T1000 (cell line): Measurements from ENCODE around the gene ZNF654.
"Not testable (repeated sequence)": the region's sequence is repeated elsewhere in the genome, so short reads cannot be mapped to it uniquely, and the experiment has no call there.

Experiments used
- DNase-seq: peaks from one replicate; lab custom pipeline; 2025; ENCODE audit warnings: mixed read lengths; lab: John Stamatoyannopoulos, UW

ZNF654 gene

DNA sequence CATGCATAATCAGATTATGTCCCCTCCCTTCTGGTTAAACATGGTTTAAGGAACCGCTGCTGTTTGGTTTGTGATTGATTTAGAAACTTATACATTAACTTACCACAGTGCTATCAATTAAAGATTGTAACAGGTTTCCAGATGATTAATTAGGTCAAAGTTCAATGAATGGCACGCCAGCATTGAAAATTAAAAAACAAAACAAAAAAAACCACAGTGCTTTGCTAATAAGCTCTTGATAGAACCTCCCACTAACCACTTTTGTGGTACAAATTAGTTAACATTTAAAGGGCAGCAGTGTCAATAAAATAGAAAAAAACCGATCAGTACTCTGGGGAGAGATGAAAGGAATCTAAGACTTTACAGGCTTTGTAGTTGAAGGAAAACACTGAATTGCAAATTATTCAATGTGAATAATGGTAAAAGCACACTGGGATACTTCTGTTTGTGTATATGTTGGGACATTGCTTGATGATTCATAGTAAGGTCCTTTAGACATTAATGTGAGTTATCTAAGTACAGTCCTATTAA is 83.1 kb downstream of the ZNF654 start:
- no peak for DNase-seq

DNA sequence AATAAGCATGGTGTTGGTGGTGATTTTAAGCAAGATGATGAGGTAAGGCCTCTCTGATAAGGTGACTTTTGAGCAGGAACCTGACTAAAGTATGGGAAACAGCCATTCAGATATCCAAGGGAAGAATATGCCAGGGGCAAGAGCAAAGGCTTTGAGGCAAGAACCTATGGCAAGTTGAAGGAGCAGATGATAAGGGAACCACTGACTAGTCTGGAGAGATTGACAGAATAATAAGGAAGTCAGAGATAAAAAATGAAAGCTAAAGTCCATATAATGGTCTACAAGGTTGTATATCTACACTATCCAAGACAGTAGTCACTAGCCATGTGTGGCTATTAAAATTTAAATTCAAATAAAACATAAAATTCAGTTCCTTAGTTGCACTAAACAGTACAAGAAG is 88.2 kb downstream of the ZNF654 start:
- DNase-seq: no peak

DNA sequence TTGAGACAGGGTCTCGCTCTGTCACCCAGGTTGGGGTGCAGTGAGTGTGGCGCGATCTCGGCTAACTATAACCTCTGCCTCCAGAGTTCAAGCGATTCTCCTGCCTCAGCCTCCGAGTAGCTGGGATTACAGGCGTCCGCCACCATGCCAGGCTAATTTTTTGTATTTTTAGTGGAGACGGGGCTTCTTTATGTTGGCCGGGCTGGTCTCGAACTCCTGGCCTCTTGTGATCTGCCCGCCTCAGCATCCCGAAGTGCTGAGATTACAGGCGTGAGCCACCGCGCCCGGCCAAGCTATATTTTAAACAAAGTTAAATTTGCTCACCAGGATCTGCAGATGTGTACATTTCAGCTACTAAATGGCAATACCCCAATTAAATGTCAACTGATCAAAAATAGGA is 89.6 kb downstream of the ZNF654 start:
- no peak for DNase-seq

DNA sequence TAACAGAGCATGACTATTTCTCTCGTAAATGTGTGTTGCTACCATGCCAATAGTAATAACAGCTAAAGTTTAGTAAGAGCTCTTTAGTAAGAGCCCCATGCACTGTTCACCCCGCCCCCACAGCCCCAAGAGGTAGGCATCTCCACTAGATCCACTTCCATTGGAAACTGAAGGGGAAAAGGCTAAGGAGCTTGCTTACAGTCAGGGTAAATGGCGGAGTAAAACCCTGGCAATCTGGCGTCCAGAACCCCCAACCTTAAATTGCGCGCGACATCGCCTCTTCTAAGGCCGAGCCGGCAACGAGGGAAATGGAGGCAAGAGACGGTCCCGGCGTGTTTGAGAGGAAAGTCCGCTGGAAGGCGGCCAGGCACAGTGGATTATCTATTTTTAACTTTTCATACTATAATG is 90.0 kb downstream of the ZNF654 start:
- DNase-seq: no peak

DNA sequence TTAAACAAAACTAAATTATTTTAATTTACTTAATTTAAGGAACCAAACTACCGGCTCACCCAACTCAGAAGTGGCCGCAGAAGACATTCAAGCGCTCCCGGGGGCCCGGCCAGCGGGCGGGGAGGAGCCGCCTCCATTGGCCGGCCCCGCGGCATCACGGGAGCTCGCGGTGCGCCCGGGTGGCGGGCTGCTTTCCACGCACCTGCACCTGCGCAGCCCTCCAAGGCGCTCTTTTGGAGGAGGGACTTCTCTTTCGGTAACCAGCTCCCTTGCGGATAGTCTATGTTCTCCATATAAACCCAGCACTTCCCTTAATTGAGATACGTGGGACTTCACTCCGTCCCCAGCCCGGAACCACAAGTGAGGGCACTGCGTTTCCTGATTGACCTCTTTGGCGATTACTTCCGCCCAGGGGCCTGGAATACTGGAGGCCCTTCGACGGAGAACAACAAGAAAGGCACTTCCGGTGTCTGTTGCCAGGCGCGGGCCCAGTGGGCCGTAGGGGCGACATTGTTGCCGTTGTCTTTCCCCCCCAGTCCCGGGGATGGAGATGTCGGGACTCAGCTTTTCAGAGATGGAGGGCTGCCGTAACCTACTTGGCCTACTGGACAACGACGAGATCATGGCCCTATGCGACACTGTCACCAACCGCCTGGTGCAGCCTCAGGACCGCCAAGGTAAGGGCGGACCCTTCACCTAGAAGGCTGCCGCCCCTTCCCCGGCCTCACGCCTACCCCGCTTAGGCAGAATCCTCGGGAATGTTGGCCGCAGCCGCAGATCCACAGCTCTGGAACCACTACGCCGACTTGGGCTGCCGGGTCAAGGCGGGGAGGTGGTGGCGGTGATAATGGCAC is 90.7 kb downstream of the ZNF654 start, which contains the start of gene C3orf38:
Gene C3orf38 (plus strand): TSS at position 451 of the 854 bp plus-strand sequence. CDS start 94 bp downstream, at position 545.
- peak; percentile 87 for DNase-seq

DNA sequence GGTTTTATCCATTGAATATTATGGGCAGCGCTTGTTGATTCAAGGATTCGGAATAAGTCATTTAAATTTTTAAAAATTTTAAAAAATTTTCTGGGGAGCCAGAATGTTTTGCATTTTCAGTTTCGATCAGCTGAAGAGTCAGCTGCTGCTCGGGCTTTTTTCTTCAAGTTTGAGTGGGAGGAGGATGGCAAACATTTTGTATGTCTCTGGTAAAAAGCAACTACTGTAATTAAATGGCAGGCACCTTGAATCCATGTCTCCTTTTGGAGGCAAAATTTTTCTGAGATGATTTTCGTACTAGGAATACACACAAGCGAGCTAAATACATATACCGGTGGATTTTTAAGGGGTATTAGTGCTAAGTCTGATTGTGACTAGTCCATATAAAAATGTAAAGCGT is 91.3 kb downstream of the ZNF654 start:
- DNase-seq: no peak

DNA sequence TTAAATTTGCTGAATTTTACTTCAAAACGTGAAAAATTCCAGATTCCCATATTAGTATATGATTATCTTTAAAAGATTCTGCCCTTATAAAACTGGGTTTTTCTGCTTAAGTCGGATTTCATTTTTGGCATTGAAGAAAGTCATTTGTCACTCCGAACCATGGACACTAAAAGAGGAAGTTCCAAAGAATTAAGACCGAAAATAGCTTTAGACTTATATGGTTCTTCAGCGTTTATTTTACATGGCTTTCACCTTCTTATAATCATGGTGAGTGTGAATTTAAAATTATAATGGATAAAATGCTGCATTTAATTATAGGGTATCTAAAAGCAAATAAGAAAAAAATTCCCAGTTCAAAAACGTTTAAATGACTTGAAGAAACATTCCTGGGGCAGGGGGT is 91.8 kb downstream of the ZNF654 start:
- no peak for DNase-seq

DNA sequence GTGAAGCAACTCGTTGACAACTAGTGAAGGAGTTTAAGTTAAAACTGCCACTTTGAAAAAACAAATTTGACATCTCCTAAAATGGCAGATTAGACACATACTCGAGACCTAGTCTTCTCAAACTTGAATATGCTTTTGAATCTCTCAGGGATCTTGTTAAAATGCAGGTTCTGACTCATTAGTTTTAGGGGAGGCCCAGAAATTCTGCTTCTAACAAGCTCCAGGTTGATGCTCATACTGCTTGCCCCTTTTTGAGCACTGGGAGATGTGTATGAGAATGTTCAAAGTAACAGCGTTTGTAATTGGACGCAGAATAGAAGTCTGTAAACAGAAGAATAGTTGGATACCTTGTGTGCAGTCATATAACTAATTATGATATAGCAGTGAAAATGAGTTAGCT is 92.3 kb downstream of the ZNF654 start:
- no peak for DNase-seq

DNA sequence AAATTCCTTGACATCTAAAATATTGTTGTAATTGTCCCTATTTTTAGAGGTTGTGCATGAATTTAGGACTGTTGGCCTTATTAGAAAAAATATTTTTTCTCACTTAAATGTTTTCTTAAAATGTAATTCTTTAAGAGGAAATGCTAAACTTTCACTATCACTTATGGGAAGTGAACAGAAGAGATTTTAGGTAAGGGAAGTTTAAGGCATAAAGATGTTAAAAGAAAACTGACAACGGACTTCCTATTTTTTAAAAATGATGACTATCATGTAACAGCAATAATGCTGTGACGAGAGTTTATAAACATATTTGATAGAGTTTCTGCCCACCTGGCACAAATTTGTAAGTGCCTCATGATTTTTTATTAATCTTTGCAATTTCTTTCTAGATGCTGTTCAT is 93.8 kb downstream of the ZNF654 start:
- DNase-seq: no peak

DNA sequence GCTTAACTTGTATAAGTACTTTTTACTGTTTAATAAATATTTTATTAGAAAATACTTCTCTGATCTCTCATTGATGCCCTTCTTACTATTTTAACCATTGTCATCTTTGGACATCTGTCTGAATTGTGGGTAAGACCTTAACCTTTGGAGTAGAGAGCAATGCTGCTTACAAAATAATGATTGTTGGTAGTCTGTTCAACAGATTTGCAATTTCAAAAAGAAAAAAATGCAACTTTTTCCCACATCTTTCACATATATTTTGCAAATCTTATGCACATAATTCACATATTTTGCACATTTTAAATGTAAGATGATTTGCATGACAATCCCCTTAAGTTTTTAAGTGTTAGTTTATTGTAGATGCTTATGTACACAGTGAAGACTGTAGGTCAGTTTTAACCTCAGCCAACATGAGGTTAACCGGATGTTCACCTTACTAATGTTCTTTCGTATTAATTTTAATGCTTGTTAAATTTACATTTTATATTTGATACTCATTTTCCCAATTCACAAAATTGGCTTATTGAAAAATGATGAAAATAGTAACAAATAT is 107.4 kb downstream of the ZNF654 start:
- DNase-seq: no peak

GRCh38 chr3:88167173-88167572 is 108.1 kb downstream of the ZNF654 start:
- no peak for DNase-seq

DNA sequence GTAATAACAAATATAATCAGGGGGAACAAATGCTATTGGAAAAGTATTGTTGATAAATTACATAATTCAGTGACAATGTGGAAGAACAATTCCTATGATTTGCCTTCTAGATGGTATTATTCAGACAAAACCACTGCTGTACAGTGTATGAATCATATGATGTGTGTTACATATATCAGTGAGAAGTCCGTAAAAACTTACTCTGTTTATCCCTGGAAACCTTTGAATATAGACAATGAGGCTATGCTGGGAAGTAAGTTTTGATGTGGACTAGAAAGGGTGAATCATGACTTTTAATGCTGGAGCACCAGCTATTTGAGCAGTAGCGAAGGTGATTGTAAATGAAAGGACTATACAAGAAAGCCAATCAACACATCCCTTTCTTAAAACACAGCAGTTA is 108.6 kb downstream of the ZNF654 start:
- DNase-seq: no peak

- DNase-seq: no peak
Measured at GRCh38 chr3:88168171-88168570, 109.1 kb downstream of the ZNF654 start.

GRCh38 chr3:88180398-88180999 is 121.4 kb downstream of the ZNF654 start:
- no peak for DNase-seq

DNA sequence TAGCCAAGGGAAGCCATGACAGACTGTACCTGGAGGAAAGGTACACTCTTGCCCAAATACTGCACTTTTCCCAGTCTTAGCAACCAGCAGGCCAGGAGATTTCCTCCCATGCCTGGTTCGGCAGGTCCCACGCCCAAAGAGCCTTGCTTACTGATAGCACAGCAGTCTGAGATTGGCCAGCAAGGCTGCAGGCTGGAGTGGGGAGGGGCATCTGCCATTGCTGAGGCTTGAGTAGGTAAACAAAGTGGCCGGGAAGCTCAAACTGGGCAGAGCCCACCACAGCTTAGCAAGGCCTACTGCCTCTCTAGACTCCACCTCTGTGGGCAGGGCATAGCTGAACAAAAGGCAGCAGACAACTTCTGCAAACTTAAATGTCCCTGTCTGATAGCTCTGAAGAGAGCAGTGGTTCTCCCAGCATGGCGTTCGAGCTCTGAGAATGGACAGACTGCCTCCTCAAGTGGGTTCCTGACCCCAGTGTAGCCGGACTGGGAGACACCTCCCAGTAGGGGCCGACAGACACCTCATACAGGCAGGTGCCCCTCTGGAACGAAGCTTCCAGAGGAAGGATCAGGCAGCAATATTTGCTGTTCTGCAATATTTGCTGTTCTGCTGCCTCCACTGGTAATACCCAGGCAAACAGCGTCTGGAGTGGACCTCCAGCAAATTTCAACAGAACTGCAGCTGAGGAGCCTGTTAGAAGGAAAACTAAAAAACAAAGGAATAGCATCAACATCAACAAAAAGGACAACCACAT is 123.3 kb downstream of the ZNF654 start:
- DNase-seq: not testable (repeated sequence)

- DNase-seq: no peak
Measured at GRCh38 chr3:88188436-88188835, 129.4 kb downstream of the ZNF654 start.

GRCh38 chr3:88189361-88189810 is 130.3 kb downstream of the ZNF654 start:
- DNase-seq: no peak

DNA sequence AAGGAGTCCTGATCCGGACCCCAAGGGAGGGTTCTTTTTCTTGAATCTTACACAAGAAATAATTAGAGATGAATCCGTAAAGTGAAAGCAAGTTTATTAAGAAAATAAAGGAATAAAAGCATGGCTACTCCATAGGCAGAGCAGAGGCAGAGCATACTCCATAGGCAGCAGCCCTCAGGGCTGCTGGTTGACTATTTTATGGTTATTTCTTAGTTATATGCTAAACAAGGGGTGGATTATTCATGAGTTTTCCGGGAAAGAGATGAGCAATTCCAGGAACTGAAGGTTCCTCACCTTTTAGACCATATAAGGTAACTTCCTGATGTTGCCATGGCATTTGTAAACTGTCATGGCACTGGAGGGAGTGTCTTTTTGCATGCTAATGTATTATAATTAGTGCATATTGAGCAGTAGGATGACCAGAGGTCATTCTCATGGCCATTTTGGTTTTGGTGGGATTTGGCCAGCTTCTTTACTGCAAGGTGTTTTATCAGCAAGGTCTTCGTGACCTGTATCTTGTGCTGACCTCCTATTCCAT is 132.9 kb downstream of the ZNF654 start:
- DNase-seq: no peak

DNA sequence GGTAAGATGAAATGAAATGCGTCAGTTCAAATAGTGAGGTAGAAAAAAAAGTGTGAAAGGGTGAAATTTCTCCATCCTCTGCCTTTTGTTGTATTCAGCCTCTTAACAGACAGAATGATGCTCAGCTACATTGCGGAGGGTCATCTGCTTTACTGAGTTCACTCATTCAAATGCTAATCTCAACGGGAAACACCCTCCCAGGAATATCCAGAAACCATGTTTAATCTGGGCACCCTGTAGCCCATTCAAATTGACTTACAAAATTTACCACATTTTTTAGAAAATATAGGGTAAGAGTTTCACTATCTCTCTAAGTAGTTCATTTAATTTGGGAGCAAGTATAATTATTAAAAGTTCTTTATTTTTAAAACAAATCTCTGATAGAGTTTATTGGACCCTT is 133.6 kb downstream of the ZNF654 start:
- no peak for DNase-seq
